WTC11 (cell line): ENCODE data around the gene TBX10. TPM values are rescaled to one million over a fixed set of nuclear protein-coding genes. Genes with fewer than 3 reads are reported as not detected.

Experiments
- ATAC-seq: fragments of 200-7000 bp; cut with Tn5 transposase; 2 replicates; pipeline ENCODE4 v1.10.0; 2021; ENCODE audit warnings: mild to moderate bottlenecking, moderate library complexity
- CTCF ChIA-PET: fragments of 300-600 bp; sonication (Branson Sonifier 250); formaldehyde crosslinking; loops from one replicate; lab custom pipeline; 2021; ENCODE audit warnings: antibody characterized with exemption; lab: Charles Lee
- POLR2A ChIA-PET: fragments of 350-600 bp; sonication (Branson Sonifier 250); formaldehyde crosslinking; loops from one replicate; lab custom pipeline; 2021; ENCODE audit warnings: antibody characterized with exemption; lab: Charles Lee
- DNase-seq: peaks from one replicate; pipeline ENCODE4 v3.0.0; 2021; ENCODE audit warnings: low spot score
- H3K27ac Mint-ChIP-seq: 2 replicates; pipeline ENCODE4 v1.8.0; 2021; ENCODE audit warnings: mixed read lengths
- H3K27me3 Mint-ChIP-seq: 2 replicates; pipeline ENCODE4 v1.8.0; 2021; ENCODE audit warnings: low read depth, mild to moderate bottlenecking, moderate library complexity, mixed read lengths
- H3K36me3 Mint-ChIP-seq: 2 replicates; pipeline ENCODE4 v1.8.0; 2021; ENCODE audit warnings: mixed read lengths
- H3K4me1 Mint-ChIP-seq: 2 replicates; pipeline ENCODE4 v1.8.0; 2022; ENCODE audit warnings: mixed read lengths
- H3K4me3 Mint-ChIP-seq: 2 replicates; pipeline ENCODE4 v1.8.0; 2021; ENCODE audit warnings: mild to moderate bottlenecking, moderate library complexity, mixed read lengths
- H3K9me3 Mint-ChIP-seq: 2 replicates; pipeline ENCODE4 v1.8.0; 2021; ENCODE audit warnings: mixed read lengths
- ETV6 ChIP-seq: sonication (generic); formaldehyde crosslinking; IDR thresholded peaks from 2 replicates; pipeline ENCODE4 v1.8.1; 2022; ENCODE audit warnings: mild to moderate bottlenecking, missing genetic modification reagents
- JAZF1 ChIP-seq: fragments of 250-450 bp; sonication (Bioruptor Pico); IDR thresholded peaks from 2 replicates; pipeline ENCODE4 v1.9.0; 2021; ENCODE audit warnings: moderate library complexity, mild to moderate bottlenecking, inconsistent platforms
- JUN ChIP-seq: sonication (generic); formaldehyde crosslinking; IDR thresholded peaks from 2 replicates; pipeline ENCODE4 v1.8.0; 2023; ENCODE audit warnings: mild to moderate bottlenecking, missing genetic modification reagents
- KAT7 ChIP-seq: sonication (generic); formaldehyde crosslinking; IDR thresholded peaks from 2 replicates; pipeline ENCODE4 v1.8.1; 2023; ENCODE audit warnings: missing genetic modification reagents, mild to moderate bottlenecking, borderline replicate concordance
- MYBL2 ChIP-seq: sonication (generic); formaldehyde crosslinking; IDR thresholded peaks from 2 replicates; pipeline ENCODE4 v1.8.1; 2023; ENCODE audit warnings: mild to moderate bottlenecking, moderate library complexity, missing genetic modification reagents
- NR3C1 ChIP-seq: sonication (generic); formaldehyde crosslinking; conservative IDR thresholded peaks from 2 replicates; pipeline ENCODE4 v1.8.1; 2023; ENCODE audit warnings: low read depth, mild to moderate bottlenecking, missing genetic modification reagents
- OVOL2 ChIP-seq: fragments of 250-450 bp; sonication (Bioruptor Pico); IDR thresholded peaks from 2 replicates; pipeline ENCODE4 v1.9.0; 2021; ENCODE audit warnings: mild to moderate bottlenecking, borderline replicate concordance
- RORB ChIP-seq: fragments of 250-450 bp; sonication (Bioruptor Pico); IDR thresholded peaks from 2 replicates; pipeline ENCODE4 v1.9.0; 2021; ENCODE audit warnings: mild to moderate bottlenecking
- SP1 ChIP-seq: sonication (generic); formaldehyde crosslinking; conservative IDR thresholded peaks from 2 replicates; pipeline ENCODE4 v1.8.1; 2022; ENCODE audit warnings: missing genetic modification reagents
- TCF7 ChIP-seq: sonication (generic); formaldehyde crosslinking; IDR thresholded peaks from 2 replicates; pipeline ENCODE4 v1.8.0; 2022; ENCODE audit warnings: mild to moderate bottlenecking, low read depth, missing genetic modification reagents, moderate library complexity
- ZNF121 ChIP-seq: sonication (generic); formaldehyde crosslinking; IDR thresholded peaks from 2 replicates; pipeline ENCODE4 v1.8.0; 2023; ENCODE audit warnings: missing genetic modification reagents
- ZNF232 ChIP-seq: sonication (generic); formaldehyde crosslinking; IDR thresholded peaks from 2 replicates; pipeline ENCODE4 v1.8.0; 2022; ENCODE audit warnings: mild to moderate bottlenecking, missing genetic modification reagents
- ZNF317 ChIP-seq: sonication (generic); formaldehyde crosslinking; IDR thresholded peaks from 2 replicates; pipeline ENCODE4 v1.8.1; 2023; ENCODE audit warnings: low read depth, mild to moderate bottlenecking, moderate library complexity, missing genetic modification reagents, borderline replicate concordance
- total RNA-seq: library from RNA; stranded (reverse); gene quantifications from 3 replicates; pipeline ENCODE4 v1.2.3, GENCODE V29; 2021
- TF ChIP-seq, protein P1 (sequence below): sonication (generic); formaldehyde crosslinking; IDR thresholded peaks from 2 replicates; pipeline ENCODE4 v1.8.0; 2022; ENCODE audit warnings: missing genetic modification reagents
- TF ChIP-seq, protein P2 (sequence below): sonication (generic); formaldehyde crosslinking; IDR thresholded peaks from 2 replicates; pipeline ENCODE4 v1.8.0; 2022; ENCODE audit warnings: mild to moderate bottlenecking, missing genetic modification reagents
- TF ChIP-seq, protein P3 (sequence below): sonication (generic); formaldehyde crosslinking; IDR thresholded peaks from 2 replicates; pipeline ENCODE4 v1.8.0; 2023; ENCODE audit warnings: missing genetic modification reagents, mild to moderate bottlenecking, borderline replicate concordance
- TF ChIP-seq, protein P4 (sequence below): sonication (generic); formaldehyde crosslinking; conservative IDR thresholded peaks from 2 replicates; pipeline ENCODE4 v1.8.1; 2022; ENCODE audit warnings: mild to moderate bottlenecking, missing genetic modification reagents
- TF ChIP-seq, protein P5 (sequence below): fragments of 200-600 bp; IDR thresholded peaks from 2 replicates; pipeline ENCODE4 v1.8.0; 2022; ENCODE audit warnings: antibody characterized with exemption
- TF ChIP-seq, protein P6 (sequence below): sonication (generic); formaldehyde crosslinking; IDR thresholded peaks from 2 replicates; pipeline ENCODE4 v1.8.1; 2023; ENCODE audit warnings: mild to moderate bottlenecking, missing genetic modification reagents, moderate library complexity
- TF ChIP-seq, protein P7 (sequence below): fragments of 250-450 bp; sonication (Bioruptor Pico); IDR thresholded peaks from 2 replicates; pipeline ENCODE4 v1.9.0; 2021; ENCODE audit warnings: mild to moderate bottlenecking
- TF ChIP-seq, protein P8 (sequence below): fragments of 250-450 bp; sonication (Bioruptor Pico); IDR thresholded peaks from 2 replicates; pipeline ENCODE4 v1.8.0; 2021; ENCODE audit warnings: mild to moderate bottlenecking

The TBX10 gene
- total RNA-seq, 1 experiment from 2014 or later = not detected

DNA sequence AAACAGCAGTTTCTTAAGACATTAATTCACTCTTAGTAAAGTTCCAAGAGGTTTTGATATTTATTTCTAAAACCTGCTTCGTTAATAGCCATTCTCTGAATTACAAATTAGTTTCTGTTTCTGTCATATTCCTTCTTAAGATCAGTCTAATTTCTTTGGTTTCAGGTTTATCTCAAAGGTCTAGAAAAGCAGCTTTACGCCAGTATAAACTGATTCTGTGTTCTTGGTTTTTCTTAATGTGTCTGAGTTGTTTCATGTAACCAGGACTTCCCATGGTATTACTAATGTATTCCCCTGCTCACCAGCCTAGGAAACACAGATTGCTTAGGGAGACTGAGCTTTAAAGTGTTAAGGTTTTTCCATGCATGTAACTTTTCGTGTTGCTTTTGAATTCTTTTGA is 17.7 kb upstream of the TBX10 start (continued):
- no peak for TF ChIP-seq MYBL2 (CRISPR knock-in tag)
- TF ChIP-seq TCF7 = no peak
- TF ChIP-seq, protein P1, sequence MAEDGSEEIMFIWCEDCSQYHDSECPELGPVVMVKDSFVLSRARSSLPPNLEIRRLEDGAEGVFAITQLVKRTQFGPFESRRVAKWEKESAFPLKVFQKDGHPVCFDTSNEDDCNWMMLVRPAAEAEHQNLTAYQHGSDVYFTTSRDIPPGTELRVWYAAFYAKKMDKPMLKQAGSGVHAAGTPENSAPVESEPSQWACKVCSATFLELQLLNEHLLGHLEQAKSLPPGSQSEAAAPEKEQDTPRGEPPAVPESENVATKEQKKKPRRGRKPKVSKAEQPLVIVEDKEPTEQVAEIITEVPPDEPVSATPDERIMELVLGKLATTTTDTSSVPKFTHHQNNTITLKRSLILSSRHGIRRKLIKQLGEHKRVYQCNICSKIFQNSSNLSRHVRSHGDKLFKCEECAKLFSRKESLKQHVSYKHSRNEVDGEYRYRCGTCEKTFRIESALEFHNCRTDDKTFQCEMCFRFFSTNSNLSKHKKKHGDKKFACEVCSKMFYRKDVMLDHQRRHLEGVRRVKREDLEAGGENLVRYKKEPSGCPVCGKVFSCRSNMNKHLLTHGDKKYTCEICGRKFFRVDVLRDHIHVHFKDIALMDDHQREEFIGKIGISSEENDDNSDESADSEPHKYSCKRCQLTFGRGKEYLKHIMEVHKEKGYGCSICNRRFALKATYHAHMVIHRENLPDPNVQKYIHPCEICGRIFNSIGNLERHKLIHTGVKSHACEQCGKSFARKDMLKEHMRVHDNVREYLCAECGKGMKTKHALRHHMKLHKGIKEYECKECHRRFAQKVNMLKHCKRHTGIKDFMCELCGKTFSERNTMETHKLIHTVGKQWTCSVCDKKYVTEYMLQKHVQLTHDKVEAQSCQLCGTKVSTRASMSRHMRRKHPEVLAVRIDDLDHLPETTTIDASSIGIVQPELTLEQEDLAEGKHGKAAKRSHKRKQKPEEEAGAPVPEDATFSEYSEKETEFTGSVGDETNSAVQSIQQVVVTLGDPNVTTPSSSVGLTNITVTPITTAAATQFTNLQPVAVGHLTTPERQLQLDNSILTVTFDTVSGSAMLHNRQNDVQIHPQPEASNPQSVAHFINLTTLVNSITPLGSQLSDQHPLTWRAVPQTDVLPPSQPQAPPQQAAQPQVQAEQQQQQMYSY (CRISPR knock-in tag) = no peak
- no peak for TF ChIP-seq RORB
- TF ChIP-seq, protein P2, sequence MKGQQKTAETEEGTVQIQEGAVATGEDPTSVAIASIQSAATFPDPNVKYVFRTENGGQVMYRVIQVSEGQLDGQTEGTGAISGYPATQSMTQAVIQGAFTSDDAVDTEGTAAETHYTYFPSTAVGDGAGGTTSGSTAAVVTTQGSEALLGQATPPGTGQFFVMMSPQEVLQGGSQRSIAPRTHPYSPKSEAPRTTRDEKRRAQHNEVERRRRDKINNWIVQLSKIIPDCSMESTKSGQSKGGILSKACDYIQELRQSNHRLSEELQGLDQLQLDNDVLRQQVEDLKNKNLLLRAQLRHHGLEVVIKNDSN (CRISPR knock-in tag) = no peak
- no peak for TF ChIP-seq SP1 (CRISPR knock-in tag)

DNA sequence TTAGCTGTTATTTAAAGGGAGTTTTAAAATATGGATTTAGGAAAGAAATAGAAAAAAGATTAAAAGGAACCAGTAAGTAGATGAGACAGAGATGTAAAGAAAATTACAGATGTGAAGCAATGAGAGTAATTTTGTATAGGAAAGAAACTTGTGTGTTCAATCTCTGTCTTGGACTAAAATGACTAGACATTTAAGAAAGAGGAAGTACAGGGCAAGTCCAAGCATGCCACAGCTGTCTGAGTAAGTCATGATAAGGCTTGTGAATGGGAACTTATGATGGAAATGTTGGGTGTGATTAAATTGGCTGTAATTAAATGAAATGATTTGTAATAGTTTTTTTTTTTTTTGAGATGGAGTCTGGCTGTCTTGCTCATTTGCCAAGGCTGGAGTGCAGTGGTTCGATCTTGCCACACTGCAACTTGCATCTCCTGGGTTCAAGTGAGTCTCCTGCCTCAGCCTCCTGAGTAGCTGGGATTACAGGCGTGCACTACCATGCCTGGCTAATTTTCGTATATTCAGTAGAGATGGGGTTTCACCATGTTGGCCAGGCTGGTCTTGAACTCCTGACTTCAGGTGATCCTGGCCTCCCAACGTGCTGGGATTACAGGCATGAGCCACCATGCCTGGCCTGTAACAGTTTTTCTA is 16.8 kb upstream of the TBX10 start:
- POLR2A ChIA-PET = no interaction called here
- Mint-ChIP-seq H3K27ac (no peak overlapping the region), H3K27me3 (no peaks in the 10 kb centered on the region; the same call in 1 of the 2 replicates), H3K9me3 (peaks cover 34% of the 10 kb centered on the region), H3K4me1 (no peaks in the 10 kb centered on the region), H3K36me3 (peaks cover 30% of the 10 kb centered on the region), H3K4me3 (no peak overlapping the region)
- ATAC-seq = no peak
- DNase-seq = peak; percentile 7
- CTCF ChIA-PET = interaction anchor here (1.8 kb wide), 1 partner anchor 11 kb away, joined by 5 read pairs; no protein-coding TSS in a partner anchor
- TF ChIP-seq ZNF232 (CRISPR knock-in tag) (no peak), ZNF317 (CRISPR knock-in tag) (no peak), NR3C1 (CRISPR knock-in tag) (no peak), KAT7 (no peak), ZNF121 (CRISPR knock-in tag) (no peak), OVOL2 (no peak), ETV6 (CRISPR knock-in tag) (no peak), JAZF1 (CRISPR knock-in tag) (no peak), JUN (CRISPR knock-in tag) (no peak)
- TF ChIP-seq, protein P3, sequence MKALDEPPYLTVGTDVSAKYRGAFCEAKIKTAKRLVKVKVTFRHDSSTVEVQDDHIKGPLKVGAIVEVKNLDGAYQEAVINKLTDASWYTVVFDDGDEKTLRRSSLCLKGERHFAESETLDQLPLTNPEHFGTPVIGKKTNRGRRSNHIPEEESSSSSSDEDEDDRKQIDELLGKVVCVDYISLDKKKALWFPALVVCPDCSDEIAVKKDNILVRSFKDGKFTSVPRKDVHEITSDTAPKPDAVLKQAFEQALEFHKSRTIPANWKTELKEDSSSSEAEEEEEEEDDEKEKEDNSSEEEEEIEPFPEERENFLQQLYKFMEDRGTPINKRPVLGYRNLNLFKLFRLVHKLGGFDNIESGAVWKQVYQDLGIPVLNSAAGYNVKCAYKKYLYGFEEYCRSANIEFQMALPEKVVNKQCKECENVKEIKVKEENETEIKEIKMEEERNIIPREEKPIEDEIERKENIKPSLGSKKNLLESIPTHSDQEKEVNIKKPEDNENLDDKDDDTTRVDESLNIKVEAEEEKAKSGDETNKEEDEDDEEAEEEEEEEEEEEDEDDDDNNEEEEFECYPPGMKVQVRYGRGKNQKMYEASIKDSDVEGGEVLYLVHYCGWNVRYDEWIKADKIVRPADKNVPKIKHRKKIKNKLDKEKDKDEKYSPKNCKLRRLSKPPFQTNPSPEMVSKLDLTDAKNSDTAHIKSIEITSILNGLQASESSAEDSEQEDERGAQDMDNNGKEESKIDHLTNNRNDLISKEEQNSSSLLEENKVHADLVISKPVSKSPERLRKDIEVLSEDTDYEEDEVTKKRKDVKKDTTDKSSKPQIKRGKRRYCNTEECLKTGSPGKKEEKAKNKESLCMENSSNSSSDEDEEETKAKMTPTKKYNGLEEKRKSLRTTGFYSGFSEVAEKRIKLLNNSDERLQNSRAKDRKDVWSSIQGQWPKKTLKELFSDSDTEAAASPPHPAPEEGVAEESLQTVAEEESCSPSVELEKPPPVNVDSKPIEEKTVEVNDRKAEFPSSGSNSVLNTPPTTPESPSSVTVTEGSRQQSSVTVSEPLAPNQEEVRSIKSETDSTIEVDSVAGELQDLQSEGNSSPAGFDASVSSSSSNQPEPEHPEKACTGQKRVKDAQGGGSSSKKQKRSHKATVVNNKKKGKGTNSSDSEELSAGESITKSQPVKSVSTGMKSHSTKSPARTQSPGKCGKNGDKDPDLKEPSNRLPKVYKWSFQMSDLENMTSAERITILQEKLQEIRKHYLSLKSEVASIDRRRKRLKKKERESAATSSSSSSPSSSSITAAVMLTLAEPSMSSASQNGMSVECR (CRISPR knock-in tag) = no peak
- TF ChIP-seq, protein P4, sequence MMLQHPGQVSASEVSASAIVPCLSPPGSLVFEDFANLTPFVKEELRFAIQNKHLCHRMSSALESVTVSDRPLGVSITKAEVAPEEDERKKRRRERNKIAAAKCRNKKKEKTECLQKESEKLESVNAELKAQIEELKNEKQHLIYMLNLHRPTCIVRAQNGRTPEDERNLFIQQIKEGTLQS (CRISPR knock-in tag) = no peak
- TF ChIP-seq, protein P5, sequence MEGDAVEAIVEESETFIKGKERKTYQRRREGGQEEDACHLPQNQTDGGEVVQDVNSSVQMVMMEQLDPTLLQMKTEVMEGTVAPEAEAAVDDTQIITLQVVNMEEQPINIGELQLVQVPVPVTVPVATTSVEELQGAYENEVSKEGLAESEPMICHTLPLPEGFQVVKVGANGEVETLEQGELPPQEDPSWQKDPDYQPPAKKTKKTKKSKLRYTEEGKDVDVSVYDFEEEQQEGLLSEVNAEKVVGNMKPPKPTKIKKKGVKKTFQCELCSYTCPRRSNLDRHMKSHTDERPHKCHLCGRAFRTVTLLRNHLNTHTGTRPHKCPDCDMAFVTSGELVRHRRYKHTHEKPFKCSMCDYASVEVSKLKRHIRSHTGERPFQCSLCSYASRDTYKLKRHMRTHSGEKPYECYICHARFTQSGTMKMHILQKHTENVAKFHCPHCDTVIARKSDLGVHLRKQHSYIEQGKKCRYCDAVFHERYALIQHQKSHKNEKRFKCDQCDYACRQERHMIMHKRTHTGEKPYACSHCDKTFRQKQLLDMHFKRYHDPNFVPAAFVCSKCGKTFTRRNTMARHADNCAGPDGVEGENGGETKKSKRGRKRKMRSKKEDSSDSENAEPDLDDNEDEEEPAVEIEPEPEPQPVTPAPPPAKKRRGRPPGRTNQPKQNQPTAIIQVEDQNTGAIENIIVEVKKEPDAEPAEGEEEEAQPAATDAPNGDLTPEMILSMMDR = no peak
- TF ChIP-seq, protein P6, sequence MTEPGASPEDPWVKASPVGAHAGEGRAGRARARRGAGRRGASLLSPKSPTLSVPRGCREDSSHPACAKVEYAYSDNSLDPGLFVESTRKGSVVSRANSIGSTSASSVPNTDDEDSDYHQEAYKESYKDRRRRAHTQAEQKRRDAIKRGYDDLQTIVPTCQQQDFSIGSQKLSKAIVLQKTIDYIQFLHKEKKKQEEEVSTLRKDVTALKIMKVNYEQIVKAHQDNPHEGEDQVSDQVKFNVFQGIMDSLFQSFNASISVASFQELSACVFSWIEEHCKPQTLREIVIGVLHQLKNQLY (CRISPR knock-in tag) = no peak
- TF ChIP-seq, protein P7, sequence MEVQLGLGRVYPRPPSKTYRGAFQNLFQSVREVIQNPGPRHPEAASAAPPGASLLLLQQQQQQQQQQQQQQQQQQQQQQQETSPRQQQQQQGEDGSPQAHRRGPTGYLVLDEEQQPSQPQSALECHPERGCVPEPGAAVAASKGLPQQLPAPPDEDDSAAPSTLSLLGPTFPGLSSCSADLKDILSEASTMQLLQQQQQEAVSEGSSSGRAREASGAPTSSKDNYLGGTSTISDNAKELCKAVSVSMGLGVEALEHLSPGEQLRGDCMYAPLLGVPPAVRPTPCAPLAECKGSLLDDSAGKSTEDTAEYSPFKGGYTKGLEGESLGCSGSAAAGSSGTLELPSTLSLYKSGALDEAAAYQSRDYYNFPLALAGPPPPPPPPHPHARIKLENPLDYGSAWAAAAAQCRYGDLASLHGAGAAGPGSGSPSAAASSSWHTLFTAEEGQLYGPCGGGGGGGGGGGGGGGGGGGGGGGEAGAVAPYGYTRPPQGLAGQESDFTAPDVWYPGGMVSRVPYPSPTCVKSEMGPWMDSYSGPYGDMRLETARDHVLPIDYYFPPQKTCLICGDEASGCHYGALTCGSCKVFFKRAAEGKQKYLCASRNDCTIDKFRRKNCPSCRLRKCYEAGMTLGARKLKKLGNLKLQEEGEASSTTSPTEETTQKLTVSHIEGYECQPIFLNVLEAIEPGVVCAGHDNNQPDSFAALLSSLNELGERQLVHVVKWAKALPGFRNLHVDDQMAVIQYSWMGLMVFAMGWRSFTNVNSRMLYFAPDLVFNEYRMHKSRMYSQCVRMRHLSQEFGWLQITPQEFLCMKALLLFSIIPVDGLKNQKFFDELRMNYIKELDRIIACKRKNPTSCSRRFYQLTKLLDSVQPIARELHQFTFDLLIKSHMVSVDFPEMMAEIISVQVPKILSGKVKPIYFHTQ (CRISPR knock-in tag) = no peak
- TF ChIP-seq, protein P8, sequence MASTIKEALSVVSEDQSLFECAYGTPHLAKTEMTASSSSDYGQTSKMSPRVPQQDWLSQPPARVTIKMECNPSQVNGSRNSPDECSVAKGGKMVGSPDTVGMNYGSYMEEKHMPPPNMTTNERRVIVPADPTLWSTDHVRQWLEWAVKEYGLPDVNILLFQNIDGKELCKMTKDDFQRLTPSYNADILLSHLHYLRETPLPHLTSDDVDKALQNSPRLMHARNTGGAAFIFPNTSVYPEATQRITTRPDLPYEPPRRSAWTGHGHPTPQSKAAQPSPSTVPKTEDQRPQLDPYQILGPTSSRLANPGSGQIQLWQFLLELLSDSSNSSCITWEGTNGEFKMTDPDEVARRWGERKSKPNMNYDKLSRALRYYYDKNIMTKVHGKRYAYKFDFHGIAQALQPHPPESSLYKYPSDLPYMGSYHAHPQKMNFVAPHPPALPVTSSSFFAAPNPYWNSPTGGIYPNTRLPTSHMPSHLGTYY (CRISPR knock-in tag) = no peak
